ENCODE measurements around the gene YWHAB. TPM values are rescaled to one million over a fixed set of nuclear protein-coding genes. Genes with fewer than 3 reads are reported as not detected.
"Not testable (repeated sequence)": the region's sequence is repeated elsewhere in the genome, so short reads cannot be mapped to it uniquely, and the experiment has no call there.

YWHAB gene
- total RNA-seq, 1 donor from 2014 or later = 234 TPM

DNA sequence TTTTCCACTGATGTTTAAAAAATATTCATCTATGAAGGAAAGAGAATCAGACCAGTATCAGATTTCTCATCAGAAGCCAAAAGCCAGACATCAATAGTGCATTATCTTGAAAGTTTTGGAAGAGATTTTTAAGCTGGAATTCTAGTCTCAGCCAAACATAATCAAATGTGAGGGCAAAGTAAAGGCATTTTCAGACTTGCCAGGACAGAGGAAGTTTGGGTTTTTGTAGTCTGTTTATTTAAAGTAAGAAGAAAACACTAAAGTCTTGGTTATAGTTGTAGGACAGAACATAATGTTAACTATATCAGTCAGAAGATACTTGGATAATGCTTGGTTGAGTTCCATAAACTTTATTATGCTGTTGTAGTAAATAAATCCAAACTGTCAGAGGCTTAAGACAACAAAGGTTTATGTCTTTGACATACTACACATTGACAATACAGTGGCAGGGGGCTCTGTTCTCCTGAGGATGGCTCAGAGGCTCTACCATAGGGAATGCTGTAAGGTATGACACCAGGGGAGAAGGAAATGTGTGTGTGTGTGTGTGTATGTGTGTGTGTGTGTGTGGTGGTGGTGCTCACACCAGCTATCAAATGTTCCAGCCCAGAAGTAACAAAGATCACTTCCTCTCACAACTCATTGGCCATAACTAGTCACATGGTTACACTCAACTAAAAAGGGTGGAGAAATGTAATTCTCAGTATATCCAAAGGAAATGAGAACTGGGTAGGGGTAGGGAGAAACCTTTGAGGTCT is 26.7 kb upstream of the YWHAB start:
- Mint-ChIP-seq H3K9me3 (peaks cover 8% of the 10 kb centered on the region), H3K27me3 (peaks cover 2% of the 10 kb centered on the region), H3K4me3 (no peak overlapping the region), H3K4me1 (peaks cover 7% of the 10 kb centered on the region), H3K36me3 (ENCODE audit: low read depth) (no peaks in the 10 kb centered on the region), H3K27ac (no peak overlapping the region)
- ATAC-seq (ENCODE audit: low read depth) (no peak), DNase-seq (no peak)
- TF ChIP-seq, protein P1, sequence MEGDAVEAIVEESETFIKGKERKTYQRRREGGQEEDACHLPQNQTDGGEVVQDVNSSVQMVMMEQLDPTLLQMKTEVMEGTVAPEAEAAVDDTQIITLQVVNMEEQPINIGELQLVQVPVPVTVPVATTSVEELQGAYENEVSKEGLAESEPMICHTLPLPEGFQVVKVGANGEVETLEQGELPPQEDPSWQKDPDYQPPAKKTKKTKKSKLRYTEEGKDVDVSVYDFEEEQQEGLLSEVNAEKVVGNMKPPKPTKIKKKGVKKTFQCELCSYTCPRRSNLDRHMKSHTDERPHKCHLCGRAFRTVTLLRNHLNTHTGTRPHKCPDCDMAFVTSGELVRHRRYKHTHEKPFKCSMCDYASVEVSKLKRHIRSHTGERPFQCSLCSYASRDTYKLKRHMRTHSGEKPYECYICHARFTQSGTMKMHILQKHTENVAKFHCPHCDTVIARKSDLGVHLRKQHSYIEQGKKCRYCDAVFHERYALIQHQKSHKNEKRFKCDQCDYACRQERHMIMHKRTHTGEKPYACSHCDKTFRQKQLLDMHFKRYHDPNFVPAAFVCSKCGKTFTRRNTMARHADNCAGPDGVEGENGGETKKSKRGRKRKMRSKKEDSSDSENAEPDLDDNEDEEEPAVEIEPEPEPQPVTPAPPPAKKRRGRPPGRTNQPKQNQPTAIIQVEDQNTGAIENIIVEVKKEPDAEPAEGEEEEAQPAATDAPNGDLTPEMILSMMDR (IDR thresholded peaks at IDR 0.05) = no peak
- intact Hi-C loops (cut with micrococcal nuclease) = no loop called here
- CTCF ChIA-PET = no interaction called here
- POLR2A ChIA-PET = no interaction called here

DNA sequence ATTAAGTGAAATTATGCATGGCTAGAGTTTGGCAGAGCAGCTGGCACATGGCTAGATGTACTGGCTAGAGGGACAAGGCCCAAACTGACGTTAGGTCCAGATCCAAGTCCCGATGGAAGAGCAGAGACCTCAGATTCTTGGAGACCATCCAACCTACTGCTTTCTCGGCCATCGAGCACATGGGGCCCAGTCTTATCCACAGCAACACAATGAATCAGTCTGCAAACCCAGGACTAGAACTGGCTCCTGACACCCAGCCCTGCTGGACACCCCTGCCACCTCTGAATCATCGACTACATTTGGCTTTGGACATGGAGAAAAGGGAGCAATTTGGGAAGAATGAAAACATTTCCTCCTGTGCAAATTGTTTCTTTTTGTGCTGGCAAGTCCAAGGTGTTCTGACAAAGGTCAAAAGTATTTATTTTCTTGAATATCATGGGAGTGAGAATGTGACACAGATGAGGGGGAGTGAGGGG is 23.9 kb upstream of the YWHAB start:
- Mint-ChIP-seq H3K36me3 (ENCODE audit: low read depth) (no peaks in the 10 kb centered on the region), H3K4me1 (peaks cover 4% of the 10 kb centered on the region)
- POLR2A ChIA-PET = no interaction called here

DNA sequence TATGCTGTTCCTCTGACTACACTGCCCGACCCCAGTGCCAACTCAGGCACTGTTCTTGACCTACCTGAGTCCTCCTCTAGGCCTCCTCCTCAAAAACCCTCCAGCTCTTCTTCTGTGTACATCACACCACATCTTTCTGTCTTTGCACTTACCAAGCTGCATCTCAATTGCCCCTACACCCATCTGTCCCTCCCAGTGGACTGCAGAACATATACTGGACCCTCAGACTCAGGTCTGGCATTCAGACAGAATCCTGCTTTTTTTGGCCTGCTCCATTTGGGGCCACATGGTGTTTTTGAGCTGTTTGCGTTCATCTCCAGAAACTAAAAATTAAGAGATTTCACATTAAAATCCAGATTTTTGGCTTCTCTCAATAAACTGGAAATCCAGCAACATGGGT is 23.2 kb upstream of the YWHAB start:
- DNase-seq (no peak), ATAC-seq (ENCODE audit: low read depth) (no peak)
- Mint-ChIP-seq H3K36me3 (ENCODE audit: low read depth) (no peaks in the 10 kb centered on the region), H3K9me3 (no peaks in the 10 kb centered on the region), H3K27ac (no peak overlapping the region), H3K27me3 (no peaks in the 10 kb centered on the region), H3K4me3 (no peak overlapping the region), H3K4me1 (peaks cover 8% of the 10 kb centered on the region)
- ChIA-PET CTCF (interaction anchor here (1.2 kb wide), 1 partner anchor 176 kb away, joined by 3 read pairs; no protein-coding TSS in a partner anchor), POLR2A (no interaction called here)
- TF ChIP-seq, protein P1 (IDR thresholded peaks at IDR 0.05) = no peak
- intact Hi-C loops (cut with micrococcal nuclease) = no loop called here

More for the DNA sequence above, 23.9 kb upstream of the YWHAB start:
- Mint-ChIP-seq H3K27ac (no peak overlapping the region), H3K9me3 (peaks cover 2% of the 10 kb centered on the region), H3K27me3 (no peaks in the 10 kb centered on the region), H3K4me3 (no peak overlapping the region)
- DNase-seq (no peak), ATAC-seq (ENCODE audit: low read depth) (no peak)
- TF ChIP-seq, protein P1 (IDR thresholded peaks at IDR 0.05) = no peak
- intact Hi-C loops (cut with micrococcal nuclease) = no loop called here
- CTCF ChIA-PET = interaction anchor here (1.2 kb wide), 1 partner anchor 175 kb away, joined by 3 read pairs; no protein-coding TSS in a partner anchor

DNA sequence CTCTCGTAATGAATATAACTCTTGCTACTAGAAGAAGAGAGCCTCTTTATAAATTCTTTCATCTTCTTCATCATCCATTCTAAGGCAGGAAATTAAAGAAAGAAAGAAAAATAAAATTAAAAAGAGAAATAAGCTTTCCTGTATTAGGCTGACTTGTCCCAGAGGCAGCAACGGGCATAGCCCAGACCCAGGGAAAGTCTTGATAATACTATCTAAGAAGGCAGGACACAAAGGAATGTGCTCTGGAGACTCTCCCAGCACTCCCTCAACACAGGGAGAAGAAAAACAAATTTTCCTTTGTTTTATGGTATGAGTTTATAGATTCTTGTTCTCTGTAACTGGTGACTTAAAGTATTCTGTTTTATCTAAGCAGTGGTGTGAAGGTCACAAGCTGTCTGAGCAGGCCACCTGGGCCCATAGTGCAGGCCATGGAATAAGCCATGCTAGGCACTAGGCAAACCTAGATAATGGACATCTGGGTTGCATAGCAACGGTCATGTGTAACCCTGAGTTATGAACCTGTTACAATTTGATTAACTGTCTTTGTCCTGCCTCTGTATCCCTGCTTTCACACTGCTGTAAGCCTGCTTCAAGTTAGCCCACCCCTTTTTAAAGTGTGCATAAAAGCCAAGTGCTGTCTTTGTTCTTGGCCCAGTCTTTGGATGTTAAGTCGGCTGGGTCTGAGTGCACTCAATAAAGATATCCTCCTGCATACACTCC is 22.0 kb upstream of the YWHAB start:
- H3K4me3 Mint-ChIP-seq; H3K27me3 Mint-ChIP-seq; DNase-seq; intact Hi-C loops (cut with micrococcal nuclease); H3K36me3 Mint-ChIP-seq (ENCODE audit: low read depth); H3K27ac Mint-ChIP-seq; H3K9me3 Mint-ChIP-seq; ATAC-seq (ENCODE audit: low read depth); CTCF ChIA-PET; POLR2A ChIA-PET: not testable (repeated sequence)
- H3K4me1 Mint-ChIP-seq = peaks cover 13% of the 10 kb centered on the region

DNA sequence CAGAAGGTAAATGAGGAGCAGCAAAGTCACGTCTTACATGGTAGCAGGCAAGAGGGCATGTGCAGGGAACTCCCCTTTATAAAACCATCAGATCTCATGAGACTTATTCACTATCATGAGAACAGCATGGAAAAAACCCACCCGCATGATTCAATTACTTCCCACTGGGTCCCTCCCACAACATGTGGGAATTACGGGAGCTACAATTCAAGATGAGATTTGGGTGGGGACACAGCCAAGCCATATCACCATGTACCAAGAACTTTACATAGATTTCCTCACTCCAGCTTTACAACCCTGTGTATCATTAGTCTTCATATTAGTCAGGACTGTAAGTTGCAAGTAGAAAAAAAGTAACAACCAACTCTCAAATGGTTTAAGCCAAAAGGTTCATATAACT is 21.0 kb upstream of the YWHAB start:
- intact Hi-C loops (cut with micrococcal nuclease); H3K36me3 Mint-ChIP-seq (ENCODE audit: low read depth); CTCF ChIA-PET; H3K27me3 Mint-ChIP-seq; DNase-seq; H3K9me3 Mint-ChIP-seq; ATAC-seq (ENCODE audit: low read depth); H3K27ac Mint-ChIP-seq; POLR2A ChIA-PET; H3K4me3 Mint-ChIP-seq: not testable (repeated sequence)
- peaks cover 13% of the 10 kb centered on the region for H3K4me1 Mint-ChIP-seq
